Hematopoietic multipotent progenitor cell treated with erythropoietin and hydrocortisone succinate and interleukin-3 and kit ligand, for 8 days (in vitro differentiated cells): ENCODE results near the gene ACER1.

ENCODE experiments used
- DNase-seq: peaks from one replicate; pipeline ENCODE4 v3.0.0-alpha.2; 2015

Gene ACER1

DNA sequence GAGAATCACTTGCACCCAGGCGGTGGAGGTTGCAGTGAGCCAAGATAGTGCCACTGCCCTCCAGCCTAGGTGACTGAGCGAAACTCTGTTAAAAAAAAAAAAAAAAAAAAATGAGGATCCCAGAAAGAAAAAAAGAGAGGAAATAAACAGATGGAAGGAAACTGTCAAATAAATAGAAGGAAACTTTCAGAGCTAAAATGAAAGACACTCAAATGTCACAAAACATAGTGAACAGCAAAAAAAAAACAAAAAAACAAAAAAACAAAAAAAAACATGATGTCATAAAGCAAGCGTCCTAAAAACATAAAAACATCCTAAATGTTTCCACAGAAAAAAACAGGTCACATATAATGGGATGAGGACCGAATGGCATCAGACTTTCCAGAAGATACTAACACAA lies 68.6 kb downstream of the ACER1 start:
- DNase-seq: no peak

- no peak for DNase-seq
Measured at GRCh38 chr19:6263735-6264444, 69.5 kb downstream of the ACER1 start.

DNA sequence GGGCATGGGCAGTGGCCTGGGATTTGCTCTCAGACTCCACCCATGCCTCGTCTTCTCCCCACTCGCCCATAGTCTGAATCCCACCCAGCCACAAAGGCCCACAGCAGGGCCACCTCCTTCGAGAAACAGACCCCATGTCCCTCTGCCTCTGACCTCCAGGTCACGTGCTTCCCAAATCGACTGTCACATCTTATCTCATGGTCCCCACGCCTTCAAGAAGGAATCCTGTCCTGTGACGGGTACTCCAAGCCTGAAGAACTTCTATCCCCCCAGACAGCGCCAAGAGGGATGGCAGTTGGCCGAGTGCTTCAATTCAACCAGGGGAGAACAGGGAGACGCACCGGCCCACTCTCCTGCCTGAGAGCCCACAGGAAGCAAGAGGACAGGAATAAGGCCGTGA lies 70.1 kb downstream of the ACER1 start:
- DNase-seq: no peak

- DNase-seq: no peak
Measured at GRCh38 chr19:6262519-6262918, 70.9 kb downstream of the ACER1 start.

DNA sequence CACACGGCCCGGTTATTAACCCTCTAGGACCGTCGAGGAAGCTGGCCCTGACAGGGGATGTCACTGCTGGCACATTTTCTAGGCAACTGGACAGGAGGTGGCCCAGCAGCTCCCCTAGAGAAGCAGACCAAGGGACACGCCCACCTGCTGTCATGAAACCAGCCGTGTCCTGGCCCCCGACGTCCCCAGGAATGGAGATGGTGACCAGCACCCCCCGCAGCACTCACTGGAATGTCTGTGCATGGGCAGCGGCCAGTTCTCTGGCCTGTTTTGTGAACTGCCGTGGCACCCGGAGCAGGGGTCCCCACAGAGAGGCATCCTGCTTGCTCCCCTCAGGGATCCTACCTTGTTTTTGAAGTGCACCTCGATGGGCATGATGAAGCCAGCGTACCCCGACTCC lies 71.5 kb downstream of the ACER1 start:
- no peak for DNase-seq

GRCh38 chr19:6260912-6261650 lies 72.3 kb downstream of the ACER1 start:
- DNase-seq: peak; percentile 14

GRCh38 chr19:6260376-6260775 lies 73.0 kb downstream of the ACER1 start:
- no peak for DNase-seq

- no peak for DNase-seq
Measured at GRCh38 chr19:6259312-6259861, 74.0 kb downstream of the ACER1 start.

DNA sequence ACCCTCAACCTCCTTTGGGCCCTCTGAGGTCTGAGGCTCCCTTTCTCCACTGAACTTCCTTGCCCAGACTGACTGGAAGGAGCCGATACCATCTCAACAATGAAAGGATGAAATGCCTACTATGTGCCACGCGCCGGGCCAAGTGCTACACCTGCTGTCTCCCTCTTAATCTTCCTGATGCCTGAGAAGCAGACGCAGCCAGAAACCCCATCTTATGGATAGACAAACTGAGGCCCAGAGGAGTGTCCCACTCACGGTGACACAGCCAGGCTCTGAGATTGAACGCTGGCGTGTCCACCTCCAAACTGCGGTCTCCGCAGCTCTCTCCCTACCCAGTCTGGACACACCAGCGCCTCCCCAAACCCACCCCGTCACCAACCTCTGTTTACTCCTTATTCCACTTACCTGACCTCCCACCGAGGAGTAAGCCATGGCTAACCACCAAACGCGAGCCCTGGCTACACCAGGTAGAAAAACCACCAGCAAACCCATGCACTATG lies 74.5 kb downstream of the ACER1 start:
- DNase-seq: no peak
